CD14-positive monocyte (primary cell): ENCODE measurements around the gene FBXL12. TPM values are rescaled to one million over a fixed set of nuclear protein-coding genes. Genes with fewer than 3 reads are reported as not detected.
"Not testable (repeated sequence)": the region's sequence is repeated elsewhere in the genome, so short reads cannot be mapped to it uniquely, and the experiment has no call there.

Source experiments
- DNase-seq, 3 donors: peaks; one replicate each; pipeline ENCODE4 v3.0.0-alpha.2; 2011 to 2022
- H2AFZ ChIP-seq: 2 replicates; pipeline ENCODE4 v1.6.0; 2012; ENCODE audit warnings: mild to moderate bottlenecking, low read depth, low read length, inconsistent platforms; ENCODE audit not compliant: insufficient read depth, poor library complexity, severe bottlenecking
- H3K27ac ChIP-seq, 2 donors: 1 replicate in 1 of 2; 2 replicates in 1 of 2; pipeline ENCODE4 v1.5.1; 2012 to 2013; ENCODE audit warnings: low read length in 2 of 2, control low read depth in 1 of 2, inconsistent platforms in 1 of 2, low read depth in 1 of 2, mild to moderate bottlenecking in 1 of 2
- H3K27me3 ChIP-seq, 2 donors: one replicate each; pipeline versions ENCODE4 v1.6.0 to v1.6.1; 2011 to 2013; ENCODE audit warnings: low read length in 2 of 2; ENCODE audit not compliant: control insufficient read depth in 2 of 2, insufficient read depth in 2 of 2
- H3K36me3 ChIP-seq, 2 donors: replicated peaks in 1 of 2; 1 replicate in 1 of 2; 2 replicates in 1 of 2; pipeline versions ENCODE4 v1.5.1 to v1.6.1; 2012 to 2013; ENCODE audit warnings: low read length in 2 of 2, control low read depth in 1 of 2, inconsistent platforms in 1 of 2, mild to moderate bottlenecking in 1 of 2; ENCODE audit not compliant: insufficient read depth in 2 of 2, control insufficient read depth in 1 of 2
- H3K4me1 ChIP-seq, 2 donors: 1 replicate in 1 of 2; 2 replicates in 1 of 2; pipeline versions ENCODE4 v1.5.1 to v1.6.1; 2012 to 2013; ENCODE audit warnings: low read length in 2 of 2, control low read depth in 1 of 2, inconsistent platforms in 1 of 2, mild to moderate bottlenecking in 1 of 2, moderate library complexity in 1 of 2; ENCODE audit not compliant: insufficient read depth in 2 of 2, control insufficient read depth in 1 of 2
- H3K4me2 ChIP-seq: replicated peaks from 2 replicates; pipeline ENCODE3; 2012; ENCODE audit warnings: low read length, moderate library complexity, mild to moderate bottlenecking; ENCODE audit not compliant: poor library complexity, severe bottlenecking; ENCODE audit errors: extremely low read depth
- H3K4me3 ChIP-seq, 3 experiments: fragments of 200-600 bp in 1 of 3; sonication (generic) in 1 of 3; replicated peaks in 1 of 3; 1 replicate in 2 of 3; 2 replicates in 1 of 3; pipeline ENCODE4 v1.5.1; 2011 to 2013; ENCODE audit warnings: low read length in 3 of 3, mild to moderate bottlenecking in 3 of 3, control low read depth in 2 of 3, low read depth in 2 of 3, inconsistent platforms in 1 of 3, moderate library complexity in 1 of 3
- H3K79me2 ChIP-seq: 2 replicates; pipeline ENCODE4 v1.6.0; 2012; ENCODE audit warnings: mild to moderate bottlenecking, control low read depth, inconsistent platforms, low read length, moderate library complexity; ENCODE audit not compliant: insufficient read depth
- H3K9ac ChIP-seq: 2 replicates; pipeline ENCODE4 v1.6.0; 2017; ENCODE audit warnings: low read length, mild to moderate bottlenecking; ENCODE audit not compliant: insufficient read depth, poor library complexity, severe bottlenecking
- H3K9me3 ChIP-seq, 2 donors: replicated peaks in 1 of 2; 1 replicate in 1 of 2; 2 replicates in 1 of 2; pipeline versions ENCODE4 v1.5.1 to v1.6.1; 2012 to 2013; ENCODE audit warnings: low read length in 2 of 2, control low read depth in 1 of 2; ENCODE audit not compliant: control insufficient read depth in 1 of 2, insufficient read depth in 1 of 2
- H4K20me1 ChIP-seq: 2 replicates; pipeline ENCODE4 v1.6.0; 2012; ENCODE audit warnings: mild to moderate bottlenecking, low read length, control low read depth, moderate library complexity; ENCODE audit not compliant: insufficient read depth
- H3K27ac Mint-ChIP-seq, 7 donors: one replicate each; pipeline ENCODE4 v1.8.0; 2020; ENCODE audit warnings: mild to moderate bottlenecking in 7 of 7, mixed read lengths in 7 of 7, moderate library complexity in 6 of 7, inconsistent platforms in 2 of 7
- H3K27me3 Mint-ChIP-seq, 3 donors: one replicate each; pipeline ENCODE4 v1.8.0; 2021 to 2022; ENCODE audit warnings: low read depth in 3 of 3, mild to moderate bottlenecking in 3 of 3, mixed read lengths in 3 of 3, moderate library complexity in 3 of 3, inconsistent platforms in 1 of 3
- H3K36me3 Mint-ChIP-seq, 2 donors: one replicate each; pipeline ENCODE4 v1.8.0; 2020; ENCODE audit warnings: mixed read lengths in 2 of 2, inconsistent platforms in 1 of 2, mild to moderate bottlenecking in 1 of 2
- H3K4me1 Mint-ChIP-seq: one replicate; pipeline ENCODE4 v1.8.0; 2020; ENCODE audit warnings: mild to moderate bottlenecking, mixed read lengths
- H3K4me3 Mint-ChIP-seq, 2 donors: one replicate each; pipeline ENCODE4 v1.8.0; 2020; ENCODE audit warnings: mild to moderate bottlenecking in 2 of 2, mixed read lengths in 2 of 2, moderate library complexity in 1 of 2
- H3K9me3 Mint-ChIP-seq, 7 donors: one replicate each; pipeline ENCODE4 v1.8.0; 2020 to 2022; ENCODE audit warnings: mixed read lengths in 7 of 7, mild to moderate bottlenecking in 6 of 7, moderate library complexity in 6 of 7, inconsistent platforms in 2 of 7
- WGBS: methylation state at CpG from one replicate; pipeline ENCODE4 v1.1.5; 2013; ENCODE audit warnings: missing lambda C conversion rate; ENCODE audit not compliant: insufficient coverage; 5-methylcytosine and 5-hydroxymethylcytosine counted together
- intact Hi-C, 2 donors: fragments of 100-400 bp; cut with micrococcal nuclease; formaldehyde crosslinking; loops; one replicate each; pipeline versions ENCODE4 v1.15.0 to v1.15.1; 2023
- polyA plus RNA-seq, 3 donors: library from polyadenylated mRNA; depleted of rRNA in 1 of 3; unstranded in 2 of 3; stranded (reverse) in 1 of 3; fragments of 300-500 nt in 2 of 3; fragments of >200 nt in 1 of 3; fragmentation: Illumina TruSeq in 2 of 3; gene quantifications; 1 replicate in 2 of 3; 2 replicates in 1 of 3; pipeline ENCODE4 v1.2.3, GENCODE V29; 2012 to 2021
- TF ChIP-seq, protein P1 (sequence below): fragments of 200-600 bp; IDR thresholded peaks from one replicate; pipeline ENCODE4 v1.8.0; 2022; ENCODE audit warnings: antibody characterized with exemption, mild to moderate bottlenecking

The FBXL12 gene
- polyA plus RNA-seq, 3 donors, result 6.6 to 49.8 (median 8.1) TPM

DNA sequence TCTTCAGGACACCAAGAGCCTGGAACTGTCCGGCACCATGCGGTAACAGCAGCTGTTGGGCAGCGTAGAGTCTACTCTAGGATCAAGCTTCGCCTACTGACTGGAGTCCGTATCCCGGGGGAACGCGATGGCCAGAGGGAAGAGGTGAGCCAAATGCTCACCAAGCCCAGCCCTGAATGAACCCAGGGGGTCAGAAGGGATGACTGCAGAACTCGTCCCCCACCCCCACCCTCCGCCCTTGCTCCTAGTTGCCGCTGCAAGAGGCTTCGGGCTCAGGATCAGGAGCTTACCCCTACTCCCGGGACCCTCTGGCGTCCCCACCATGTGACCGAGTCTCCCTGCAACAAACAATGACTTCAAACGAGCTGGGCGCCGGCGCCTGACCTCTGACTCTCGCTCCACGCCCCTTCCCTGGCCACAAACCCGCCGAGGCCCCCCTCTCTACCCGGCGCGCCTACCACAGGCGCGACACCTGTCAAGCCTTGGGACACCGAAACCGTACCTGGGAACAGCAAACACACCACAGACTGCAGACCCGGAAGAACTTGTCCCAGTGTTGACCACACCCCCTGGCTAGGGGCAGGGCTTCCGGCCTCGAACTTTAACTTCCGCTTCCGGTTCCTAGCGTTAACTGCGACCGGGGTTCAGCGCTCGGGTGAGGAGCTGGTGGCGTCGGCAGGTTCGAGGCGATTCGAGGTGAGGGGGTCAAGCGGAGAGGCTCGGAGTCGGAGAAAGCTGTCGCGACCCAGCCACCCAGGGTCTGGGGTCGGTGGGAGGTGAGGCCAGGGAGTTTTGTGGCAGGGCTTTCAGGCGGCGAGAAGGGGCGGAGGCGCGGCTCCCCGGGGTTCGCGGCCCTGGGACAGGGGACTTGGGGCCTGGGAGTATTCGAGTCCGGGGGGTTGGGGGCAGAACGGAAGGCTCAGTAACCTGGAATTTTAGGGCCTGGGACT, 8.7 kb upstream of the FBXL12 start, which contains the start of gene UBL5:
UBL5 (plus strand) TSS at position 630 of the 950 bp plus-strand sequence. CDS start 420 bp downstream, outside the sequence.
- H3K4me3 Mint-ChIP-seq, result peak within 1 kb of the TSS; percentile 100
- TF ChIP-seq, protein P1, sequence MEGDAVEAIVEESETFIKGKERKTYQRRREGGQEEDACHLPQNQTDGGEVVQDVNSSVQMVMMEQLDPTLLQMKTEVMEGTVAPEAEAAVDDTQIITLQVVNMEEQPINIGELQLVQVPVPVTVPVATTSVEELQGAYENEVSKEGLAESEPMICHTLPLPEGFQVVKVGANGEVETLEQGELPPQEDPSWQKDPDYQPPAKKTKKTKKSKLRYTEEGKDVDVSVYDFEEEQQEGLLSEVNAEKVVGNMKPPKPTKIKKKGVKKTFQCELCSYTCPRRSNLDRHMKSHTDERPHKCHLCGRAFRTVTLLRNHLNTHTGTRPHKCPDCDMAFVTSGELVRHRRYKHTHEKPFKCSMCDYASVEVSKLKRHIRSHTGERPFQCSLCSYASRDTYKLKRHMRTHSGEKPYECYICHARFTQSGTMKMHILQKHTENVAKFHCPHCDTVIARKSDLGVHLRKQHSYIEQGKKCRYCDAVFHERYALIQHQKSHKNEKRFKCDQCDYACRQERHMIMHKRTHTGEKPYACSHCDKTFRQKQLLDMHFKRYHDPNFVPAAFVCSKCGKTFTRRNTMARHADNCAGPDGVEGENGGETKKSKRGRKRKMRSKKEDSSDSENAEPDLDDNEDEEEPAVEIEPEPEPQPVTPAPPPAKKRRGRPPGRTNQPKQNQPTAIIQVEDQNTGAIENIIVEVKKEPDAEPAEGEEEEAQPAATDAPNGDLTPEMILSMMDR, result no peak
- Histone ChIP-seq H3K36me3 (peaks cover 9 to 16% of the 10 kb centered on the region in 2 donors), H3K4me3 (peak within 1 kb of the TSS; percentile 61 to 97 (median 77)), H3K4me2 (peak within 1 kb of the TSS; percentile 93), H3K79me2 (peaks cover 52% of the 10 kb centered on the region), H3K4me1 (peaks cover 18 to 21% of the 10 kb centered on the region in 2 donors), H3K9me3 (no peaks in the 10 kb centered on the region), H3K27me3 (no peaks in the 10 kb centered on the region), H3K9ac (peak within 1 kb of the TSS; percentile 88), H2AFZ (peak within 1 kb of the TSS; percentile 96), H3K27ac (peak within 1 kb of the TSS; percentile 49 to 94), H4K20me1 (peaks cover 6% of the 10 kb centered on the region)
- intact Hi-C loops, result no loop called here
- peak; percentile 84 to 91 (median 86) for DNase-seq
- WGBS, result under 1% methylated on average over 59 of the region's 62 CpGs
- H3K27ac Mint-ChIP-seq, result peak within 1 kb of the TSS; percentile 91 to 100 (median 98)
- H3K36me3 Mint-ChIP-seq, result peaks cover 25 to 28% of the 10 kb centered on the region in 2 donors
- H3K27me3 Mint-ChIP-seq, result no peaks in the 10 kb centered on the region
- H3K9me3 Mint-ChIP-seq, result peaks cover 0 to 2% (median 0%) of the 10 kb centered on the region in 7 donors
- H3K4me1 Mint-ChIP-seq, result peaks cover 18% of the 10 kb centered on the region

- Histone ChIP-seq H3K4me3 (no peak overlapping the region), H2AFZ (no peak overlapping the region), H3K79me2 (peaks cover 36% of the 10 kb centered on the region), H3K9me3 (no peaks in the 10 kb centered on the region), H3K27me3 (no peaks in the 10 kb centered on the region), H3K36me3 (no peaks in the 10 kb centered on the region), H4K20me1 (peaks cover 6% of the 10 kb centered on the region), H3K4me2 (no peak overlapping the region), H3K9ac (no peak overlapping the region), H3K27ac (no peak overlapping the region), H3K4me1 (peaks cover 23 to 28% of the 10 kb centered on the region in 2 donors)
- TF ChIP-seq, protein P1, result no peak
- Mint-ChIP-seq H3K27ac (no peak overlapping the region), H3K9me3 (peaks cover 0 to 2% (median 0%) of the 10 kb centered on the region in 7 donors), H3K27me3 (no peaks in the 10 kb centered on the region), H3K36me3 (peaks cover 14 to 15% of the 10 kb centered on the region in 2 donors), H3K4me1 (peaks cover 22% of the 10 kb centered on the region), H3K4me3 (no peak overlapping the region)
- intact Hi-C loops, result no loop called here
- 95% methylated on average over 2 of the region's 5 CpGs for WGBS
- DNase-seq, result no peak
These were observed 4.9 kb upstream of the FBXL12 start for GRCh38 chr19:9823816-9824215.

- H3K27me3 Mint-ChIP-seq, H3K9ac ChIP-seq: not testable (repeated sequence)
- peak overlapping the region; percentile 93 to 98 (median 96) for H3K27ac Mint-ChIP-seq
These were observed 1.2 kb upstream of the FBXL12 start for GRCh38 chr19:9820034-9820433.

More at GRCh38 chr19:9820034-9820433, 1.2 kb upstream of the FBXL12 start:
- peak overlapping the region; percentile 49 for H2AFZ ChIP-seq
- DNase-seq, H3K27me3 ChIP-seq, H4K20me1 ChIP-seq, intact Hi-C loops, H3K4me3 Mint-ChIP-seq: not testable (repeated sequence)
- H3K9me3 ChIP-seq, result peaks cover 0 to 11% of the 10 kb centered on the region in 2 donors
- H3K27ac ChIP-seq, result peak overlapping the region; percentile 55 to 99
- peaks cover 38% of the 10 kb centered on the region for H3K79me2 ChIP-seq
- H3K4me3 ChIP-seq, result peak overlapping the region in 1 of 3 experiments; percentile 50
- peak overlapping the region; percentile 43 for H3K4me2 ChIP-seq
- Mint-ChIP-seq H3K4me1 (peaks cover 20% of the 10 kb centered on the region), H3K9me3 (peaks cover 6 to 19% (median 12%) of the 10 kb centered on the region in 7 donors), H3K36me3 (peaks cover 22 to 30% of the 10 kb centered on the region in 2 donors)
- H3K4me1 ChIP-seq, result peaks cover 15 to 22% of the 10 kb centered on the region in 2 donors
- H3K36me3 ChIP-seq, result peaks cover 5 to 16% of the 10 kb centered on the region in 2 donors
- whole genome bisulfite sequencing, result 100% methylated on average over 3 of the region's 8 CpGs
